Rectal smooth muscle tissue (tissue), 1 donor: ENCODE data around the gene SUV39H2.

Experiments used
- H3K27ac ChIP-seq: one replicate; pipeline ENCODE4 v1.7.0; 2013; ENCODE audit warnings: low read depth, low read length, inconsistent platforms
- H3K27me3 ChIP-seq: one replicate; pipeline ENCODE4 v1.7.0; 2013; ENCODE audit warnings: low read length; ENCODE audit not compliant: control insufficient read depth, insufficient read depth
- H3K36me3 ChIP-seq: one replicate; pipeline ENCODE4 v1.7.0; 2013; ENCODE audit warnings: low read length; ENCODE audit not compliant: control insufficient read depth, insufficient read depth
- H3K4me1 ChIP-seq: one replicate; pipeline ENCODE4 v1.7.0; 2013; ENCODE audit warnings: low read length; ENCODE audit not compliant: control insufficient read depth, insufficient read depth
- H3K4me3 ChIP-seq: one replicate; pipeline ENCODE4 v1.7.0; 2013; ENCODE audit warnings: low read length
- H3K9ac ChIP-seq: one replicate; pipeline ENCODE4 v1.7.0; 2013; ENCODE audit warnings: low read length

Gene SUV39H2, protein sequence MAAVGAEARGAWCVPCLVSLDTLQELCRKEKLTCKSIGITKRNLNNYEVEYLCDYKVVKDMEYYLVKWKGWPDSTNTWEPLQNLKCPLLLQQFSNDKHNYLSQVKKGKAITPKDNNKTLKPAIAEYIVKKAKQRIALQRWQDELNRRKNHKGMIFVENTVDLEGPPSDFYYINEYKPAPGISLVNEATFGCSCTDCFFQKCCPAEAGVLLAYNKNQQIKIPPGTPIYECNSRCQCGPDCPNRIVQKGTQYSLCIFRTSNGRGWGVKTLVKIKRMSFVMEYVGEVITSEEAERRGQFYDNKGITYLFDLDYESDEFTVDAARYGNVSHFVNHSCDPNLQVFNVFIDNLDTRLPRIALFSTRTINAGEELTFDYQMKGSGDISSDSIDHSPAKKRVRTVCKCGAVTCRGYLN

DNA sequence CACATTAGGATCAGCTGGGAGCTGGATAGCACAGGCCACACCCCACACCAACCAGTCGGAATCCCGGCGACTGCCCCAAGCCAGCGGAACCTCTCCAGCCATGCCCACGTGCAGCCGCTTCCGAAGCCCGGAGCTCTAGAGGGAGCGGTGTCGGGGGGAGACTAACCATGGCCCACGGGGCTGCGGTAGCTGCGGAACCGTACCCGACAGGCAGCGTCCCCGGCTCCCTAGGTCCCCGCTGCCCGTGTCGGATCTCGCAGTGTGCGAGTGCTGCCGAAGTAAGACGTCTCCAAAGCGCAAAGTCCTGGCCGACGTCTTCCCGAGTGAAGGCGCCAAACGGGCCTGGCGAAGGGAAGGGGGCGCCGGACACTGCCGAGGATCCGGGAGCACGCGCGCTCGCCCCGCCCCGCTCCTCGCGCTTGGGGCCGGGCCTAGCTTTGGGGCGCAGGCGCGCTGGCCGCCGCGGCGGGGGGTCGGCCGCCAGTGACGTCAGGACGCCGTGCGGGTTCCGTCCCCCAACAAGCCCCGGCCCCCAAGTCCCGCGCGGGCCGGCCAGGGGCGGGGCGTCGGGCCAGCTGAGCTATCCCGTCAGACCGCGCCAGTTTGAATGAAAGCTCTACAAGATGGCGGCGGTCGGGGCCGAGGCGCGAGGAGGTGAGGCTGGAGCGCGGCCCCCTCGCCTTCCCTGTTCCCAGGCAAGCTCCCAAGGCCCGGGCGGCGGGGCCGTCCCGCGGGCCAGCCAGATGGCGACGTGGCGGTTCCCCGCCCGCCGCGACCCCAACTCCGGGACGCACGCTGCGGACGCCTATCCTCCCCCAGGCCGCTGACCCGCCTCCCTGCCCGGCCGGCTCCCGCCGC lies at the start of gene SUV39H2:
TSS of gene SUV39H2 (plus strand) at position 601 of the 858 bp plus-strand sequence. CDS start at position 624, 23 bp downstream.
- peak within 1 kb of the TSS; percentile 99 for H3K4me3 ChIP-seq
- peaks cover 6% of the 10 kb centered on the region for H3K4me1 ChIP-seq
- H3K9ac ChIP-seq = peak within 1 kb of the TSS; percentile 93
- no peaks in the 10 kb centered on the region for H3K27me3 ChIP-seq
- H3K36me3 ChIP-seq = no peaks in the 10 kb centered on the region
- peak within 1 kb of the TSS; percentile 90 for H3K27ac ChIP-seq

- Histone ChIP-seq H3K4me3 (no peak overlapping the region), H3K4me1 (peaks cover 6% of the 10 kb centered on the region), H3K27ac (no peak overlapping the region), H3K36me3 (no peaks in the 10 kb centered on the region), H3K9ac (no peak overlapping the region), H3K27me3 (no peaks in the 10 kb centered on the region)
Observed at GRCh38 chr10:14833106-14833505, 45.6 kb upstream of the SUV39H2 start.

- Histone ChIP-seq H3K4me1 (peaks cover 6% of the 10 kb centered on the region), H3K27me3 (no peaks in the 10 kb centered on the region), H3K4me3 (no peak overlapping the region), H3K9ac (no peak overlapping the region), H3K27ac (no peak overlapping the region), H3K36me3 (no peaks in the 10 kb centered on the region)
Observed at GRCh38 chr10:14836208-14836607, 42.5 kb upstream of the SUV39H2 start.

DNA sequence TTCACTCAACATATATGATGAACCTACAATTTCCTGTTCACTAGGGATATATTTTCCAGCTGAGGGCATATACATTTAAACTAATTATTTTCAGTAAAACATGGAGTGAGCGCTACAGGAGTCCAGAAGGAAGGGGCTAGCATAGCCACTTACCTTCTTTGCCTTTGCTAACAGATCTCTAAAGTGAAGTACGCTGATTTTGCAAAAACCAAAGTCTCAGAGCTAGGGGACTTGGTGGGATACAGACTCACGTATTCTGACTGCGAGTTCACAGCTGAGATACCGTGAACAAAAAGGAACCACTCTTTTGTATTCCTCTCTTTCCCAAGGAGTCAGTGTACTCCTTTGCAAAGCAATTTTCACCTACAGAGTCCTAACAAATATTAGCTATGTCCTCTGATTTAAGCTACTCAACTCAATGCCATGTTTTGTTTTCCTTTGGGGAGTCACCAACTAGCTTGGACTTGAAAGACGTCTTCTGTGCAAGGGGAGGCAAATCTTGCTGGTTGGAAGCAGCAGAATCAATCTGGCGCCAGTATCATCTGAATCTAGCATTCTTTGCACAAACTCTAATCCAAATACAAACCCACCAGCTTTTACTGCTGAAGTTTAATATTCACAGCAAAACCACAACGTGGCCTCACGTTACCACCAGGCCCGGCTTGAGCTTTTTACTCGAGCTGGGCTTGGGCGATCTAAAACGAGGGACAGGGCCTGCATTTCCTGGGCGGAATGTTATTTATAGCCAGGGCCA lies 41.5 kb upstream of the SUV39H2 start:
- peaks cover 8% of the 10 kb centered on the region for H3K36me3 ChIP-seq
- H3K9ac ChIP-seq = peak overlapping the region; percentile 79
- peaks cover 6% of the 10 kb centered on the region for H3K4me1 ChIP-seq
- no peaks in the 10 kb centered on the region for H3K27me3 ChIP-seq
- H3K27ac ChIP-seq = peak overlapping the region; percentile 94
- peak overlapping the region; percentile 78 for H3K4me3 ChIP-seq

DNA sequence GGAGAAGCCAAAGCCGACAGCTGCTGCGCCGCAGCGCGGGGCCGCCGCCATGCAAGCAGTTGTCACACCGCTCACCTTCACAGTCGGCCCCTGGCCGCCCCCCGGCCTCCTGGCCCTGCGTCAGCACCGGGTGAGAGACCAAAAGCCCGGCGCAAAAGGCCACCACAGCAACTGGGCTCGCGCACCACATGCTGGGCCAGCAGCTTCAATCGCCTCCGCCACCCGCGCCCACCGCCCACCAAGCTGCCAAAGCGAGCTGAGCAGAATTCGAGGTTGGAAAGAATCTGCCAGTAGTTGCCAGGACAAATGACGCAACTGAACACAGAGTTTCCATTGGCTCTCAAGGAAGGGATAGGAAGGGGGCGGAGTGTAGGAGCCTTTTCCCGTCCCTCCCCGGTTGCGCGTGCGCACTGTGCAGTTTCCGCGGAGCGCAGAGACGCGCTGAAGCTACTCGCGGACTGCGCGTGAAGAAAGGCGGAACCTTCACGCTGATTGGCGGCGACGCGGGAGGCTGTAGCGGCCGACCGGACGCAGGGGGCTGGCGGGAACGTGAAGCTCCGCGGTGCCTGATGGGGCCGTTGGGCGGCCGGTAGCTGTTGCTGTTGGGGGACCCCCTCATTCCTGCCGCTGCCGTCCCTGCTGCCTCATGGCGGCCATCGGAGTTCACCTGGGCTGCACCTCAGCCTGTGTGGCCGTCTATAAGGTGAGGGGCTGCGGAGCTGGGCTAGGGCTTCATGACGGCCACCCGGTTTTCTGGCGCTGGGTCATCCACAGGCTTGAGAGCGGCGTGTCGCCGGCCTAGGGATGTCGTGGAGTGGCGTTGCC lies 40.7 kb upstream of the SUV39H2 start, which contains the start of the genes CDNF, HSPA14 and MSANTD7:
TSS of gene CDNF (minus strand) at position 281 of the 825 bp plus-strand sequence. CDS start at position 190, 91 bp downstream.
TSS of gene HSPA14 (plus strand) at position 550 of the 825 bp plus-strand sequence. CDS start at position 647, 97 bp downstream.
TSS of gene MSANTD7 (plus strand) at position 550 of the 825 bp plus-strand sequence. CDS start 3,979 bp downstream, outside the sequence.
- H3K36me3 ChIP-seq = peaks cover 15% of the 10 kb centered on the region
- H3K4me3 ChIP-seq = peak within 1 kb of the TSS; percentile 98
- peaks cover 6% of the 10 kb centered on the region for H3K4me1 ChIP-seq
- H3K27ac ChIP-seq = peak within 1 kb of the TSS; percentile 94
- H3K9ac ChIP-seq = peak within 1 kb of the TSS; percentile 79
- no peaks in the 10 kb centered on the region for H3K27me3 ChIP-seq

GRCh38 chr10:14838582-14839304 lies 39.9 kb upstream of the SUV39H2 start:
- Histone ChIP-seq H3K4me1 (peaks cover 6% of the 10 kb centered on the region), H3K9ac (peak overlapping the region; percentile 72), H3K36me3 (peaks cover 15% of the 10 kb centered on the region), H3K27me3 (no peaks in the 10 kb centered on the region), H3K27ac (peak overlapping the region; percentile 94), H3K4me3 (peak overlapping the region; percentile 98)

DNA sequence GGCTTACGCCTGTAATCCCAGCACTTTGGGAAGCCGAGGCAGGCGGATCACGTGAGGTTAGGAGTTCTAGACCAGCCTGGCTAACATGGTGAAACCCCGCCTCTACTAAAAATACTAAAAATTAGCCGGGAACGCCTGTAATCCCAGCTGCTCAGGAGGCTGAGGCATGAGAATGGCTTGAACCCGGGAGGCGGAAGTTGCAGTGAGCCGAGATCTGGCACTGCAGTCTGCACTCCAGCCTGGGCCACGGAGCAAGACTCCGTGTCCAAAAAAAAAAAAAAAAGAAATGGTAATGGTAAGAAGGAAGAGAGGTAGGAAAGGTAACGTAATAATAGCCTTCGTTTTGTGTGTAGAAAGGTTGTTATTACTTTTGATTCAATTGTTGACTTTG lies 39.4 kb upstream of the SUV39H2 start:
- Histone ChIP-seq H3K4me3 (peak overlapping the region; percentile 98), H3K27ac (no peak overlapping the region), H3K27me3 (no peaks in the 10 kb centered on the region), H3K4me1 (peaks cover 6% of the 10 kb centered on the region), H3K9ac (peak overlapping the region; percentile 72), H3K36me3 (peaks cover 15% of the 10 kb centered on the region)

GRCh38 chr10:14840178-14840577 lies 38.5 kb upstream of the SUV39H2 start:
- no peaks in the 10 kb centered on the region for H3K27me3 ChIP-seq
- peaks cover 15% of the 10 kb centered on the region for H3K36me3 ChIP-seq
- H3K27ac ChIP-seq = no peak overlapping the region
- no peak overlapping the region for H3K9ac ChIP-seq
- no peak overlapping the region for H3K4me3 ChIP-seq
- H3K4me1 ChIP-seq = peaks cover 6% of the 10 kb centered on the region

GRCh38 chr10:14843327-14843988 lies 35.2 kb upstream of the SUV39H2 start:
- Histone ChIP-seq H3K27me3 (no peaks in the 10 kb centered on the region), H3K27ac (no peak overlapping the region), H3K4me1 (no peaks in the 10 kb centered on the region), H3K9ac (no peak overlapping the region), H3K36me3 (peaks cover 18% of the 10 kb centered on the region), H3K4me3 (no peak overlapping the region)

GRCh38 chr10:14844948-14845347 lies 33.7 kb upstream of the SUV39H2 start:
- H3K36me3 ChIP-seq = peaks cover 18% of the 10 kb centered on the region

More at GRCh38 chr10:14844948-14845347, 33.7 kb upstream of the SUV39H2 start:
- no peak overlapping the region for H3K9ac ChIP-seq
- H3K27me3 ChIP-seq = no peaks in the 10 kb centered on the region
- no peaks in the 10 kb centered on the region for H3K4me1 ChIP-seq
- H3K4me3 ChIP-seq = no peak overlapping the region
- no peak overlapping the region for H3K27ac ChIP-seq
